CD4-positive, alpha-beta T cell treated with Interleukin-17A for 4 hours (primary cell): ENCODE measurements around the gene RPL9.
"Not testable (repeated sequence)": the region's sequence is repeated elsewhere in the genome, so short reads cannot be mapped to it uniquely, and the experiment has no call there.

Experiments
- DNase-seq: peaks from one replicate; pipeline ENCODE4 v3.0.0-alpha.2; 2020; ENCODE audit warnings: mixed read lengths

RPL9 gene

DNA sequence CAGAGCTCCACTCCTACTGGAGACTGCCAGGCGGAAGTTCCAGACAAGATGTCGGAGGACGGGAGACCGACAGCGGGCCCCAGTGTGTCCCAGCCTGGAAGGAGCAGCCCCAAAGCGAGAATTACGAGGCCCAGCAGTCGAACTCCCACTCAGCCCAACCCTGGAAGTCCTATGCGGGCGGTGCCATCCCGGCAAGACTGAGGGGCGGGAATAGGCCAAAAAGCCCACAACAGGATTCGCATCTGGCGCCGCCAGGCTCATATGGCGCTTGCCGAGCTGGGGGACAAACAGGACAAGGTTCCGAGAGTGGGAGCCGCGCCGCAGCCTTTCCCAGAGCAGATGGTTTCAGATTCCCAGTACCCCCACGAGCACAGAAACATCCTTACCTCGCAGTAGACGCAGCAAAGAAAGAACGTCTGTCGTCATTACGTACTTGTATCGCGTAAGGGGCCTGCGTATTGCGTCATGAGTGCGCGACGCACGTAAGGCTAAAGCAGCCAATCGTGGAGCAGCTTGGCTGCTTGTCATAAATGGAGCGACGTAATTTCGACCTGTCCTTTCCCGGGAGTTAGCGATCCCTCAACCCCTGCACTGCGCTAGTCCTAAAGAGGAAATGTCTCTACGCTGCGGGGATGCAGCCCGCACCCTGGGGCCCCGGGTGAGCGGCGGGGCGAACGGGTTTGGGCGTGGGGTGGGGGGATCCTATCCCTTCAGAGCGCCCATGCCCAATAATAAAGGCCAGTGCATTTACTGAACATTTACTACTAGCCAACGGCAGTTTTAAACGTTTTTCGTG lies at the start of gene RPL9, which contains the start of gene LIAS:
Gene RPL9 (minus strand): TSS at position 418 of the 796 bp plus-strand sequence. CDS start 483 bp downstream, outside the sequence.
Gene LIAS (plus strand): TSS at position 552 of the 796 bp plus-strand sequence. CDS start 62 bp downstream, at position 614.
- DNase-seq = peak; percentile 92

DNA sequence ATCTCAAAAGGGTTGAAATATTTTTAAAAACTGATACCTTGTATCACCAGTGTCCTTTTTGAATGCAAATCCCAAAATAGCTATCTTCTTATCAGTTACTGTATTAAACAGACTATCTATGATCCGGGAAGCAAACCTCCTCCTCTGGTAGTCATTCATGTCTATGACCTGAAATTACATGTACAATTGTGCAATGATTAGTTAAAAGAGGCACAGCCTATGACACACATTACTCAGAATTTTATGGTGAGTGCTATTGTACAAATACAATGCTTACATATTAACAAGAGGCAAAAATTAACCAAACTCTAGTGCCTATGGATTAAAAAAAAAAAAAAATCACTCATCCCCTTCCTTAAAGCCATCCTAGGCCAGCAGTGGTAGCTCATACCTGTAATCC lies 46.9 kb upstream of the RPL9 start:
- DNase-seq = no peak

DNA sequence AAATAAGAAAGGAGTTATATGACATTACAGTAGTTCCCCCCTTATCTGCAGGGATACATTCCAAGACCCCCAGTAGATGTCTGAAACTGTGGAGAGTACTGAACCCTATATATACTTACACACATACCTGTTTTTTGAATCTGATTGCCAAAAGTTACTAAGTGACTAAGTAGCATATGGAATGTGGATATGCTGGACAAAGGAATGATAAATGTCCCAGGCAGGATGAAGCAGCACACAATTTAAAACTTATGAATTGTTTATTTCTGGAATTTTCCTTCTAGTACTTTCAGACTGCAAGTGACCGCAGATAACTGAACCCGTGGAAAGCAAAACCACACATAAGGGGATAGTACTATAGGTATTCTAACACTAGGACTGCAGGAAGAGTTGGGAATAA lies 45.8 kb upstream of the RPL9 start:
- DNase-seq = no peak

- not testable (repeated sequence) for DNase-seq
Measured at GRCh38 chr4:39502664-39503035, 43.9 kb upstream of the RPL9 start.

DNA sequence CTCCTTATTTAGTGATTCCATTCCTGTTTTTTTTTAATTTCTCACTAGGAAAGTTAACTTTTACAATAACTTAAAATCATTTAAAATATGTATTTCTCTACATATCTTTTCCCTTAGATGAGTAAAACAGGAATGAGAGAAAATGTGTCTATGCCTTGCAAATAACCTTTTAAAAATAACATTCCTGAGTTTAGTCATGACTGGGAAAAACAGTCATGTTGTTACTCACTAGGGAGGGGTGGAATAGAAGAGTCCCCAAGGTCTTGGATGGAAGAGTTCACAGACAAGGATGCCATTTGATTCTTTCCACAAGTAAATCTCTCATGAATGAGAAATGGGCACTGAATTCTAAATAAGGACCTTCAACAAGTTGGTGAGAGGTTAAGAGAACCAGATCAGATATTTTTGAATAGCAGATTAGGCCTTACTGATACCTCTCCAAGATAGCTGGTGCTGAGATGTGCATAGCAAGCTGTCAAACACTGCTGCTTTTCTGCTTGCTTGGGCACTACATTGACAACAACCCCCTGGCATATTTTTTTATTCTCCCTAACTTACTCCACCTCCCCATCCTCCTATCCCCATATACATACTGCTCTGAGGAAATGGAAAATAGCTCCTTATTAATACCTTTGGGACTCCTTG lies 43.4 kb upstream of the RPL9 start:
- DNase-seq = no peak

DNA sequence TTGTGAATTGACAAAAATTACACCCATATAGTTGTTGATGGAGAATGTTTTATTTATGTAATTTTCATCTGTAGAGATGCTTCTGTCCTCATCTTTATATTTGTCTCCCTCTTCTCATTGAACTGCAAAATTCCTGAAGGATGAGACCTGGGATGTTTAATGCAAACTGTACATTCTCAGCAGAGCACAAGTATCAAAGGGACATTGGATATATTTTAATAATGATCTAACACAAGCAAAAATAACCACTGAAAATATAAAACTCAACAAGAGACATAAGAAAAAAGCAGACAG lies 40.0 kb upstream of the RPL9 start:
- DNase-seq = no peak

DNA sequence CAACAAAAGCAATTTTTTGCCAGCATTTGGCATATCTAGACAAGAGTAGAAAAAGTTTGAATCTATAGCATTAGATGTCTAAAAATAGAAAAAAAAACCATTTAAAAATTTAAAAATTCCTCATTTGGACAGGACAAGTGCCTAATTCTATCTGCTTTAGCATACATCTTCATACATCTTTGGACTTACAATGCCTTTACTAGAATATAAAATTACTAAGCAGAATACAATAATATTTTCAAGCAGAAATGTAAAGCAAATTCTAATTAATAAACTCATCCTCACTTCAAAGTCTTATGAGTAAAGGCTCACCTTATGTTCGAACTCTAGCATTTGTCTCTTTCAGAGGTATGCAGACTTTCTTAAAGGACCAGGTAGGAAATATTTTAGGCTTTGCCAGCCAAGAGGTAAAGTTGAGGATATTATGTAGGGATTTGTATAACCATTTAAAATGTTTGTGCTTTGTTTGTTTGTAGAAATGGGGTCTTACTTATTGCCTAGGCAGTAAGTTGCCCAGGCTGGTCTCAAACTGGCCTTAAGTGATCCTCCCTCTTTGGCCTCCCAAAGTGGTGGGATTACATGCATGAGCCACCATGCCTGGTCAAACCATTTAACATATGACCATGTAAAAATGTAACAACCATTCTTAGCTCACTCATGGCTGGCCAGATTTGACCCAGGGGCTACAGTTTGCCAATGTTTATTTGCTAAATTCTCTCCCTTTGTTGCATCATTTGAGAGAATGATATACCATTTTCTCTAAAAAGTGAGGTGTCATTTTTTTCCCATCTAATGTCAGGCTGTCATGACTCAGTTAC lies 39.4 kb upstream of the RPL9 start:
- DNase-seq = no peak

DNA sequence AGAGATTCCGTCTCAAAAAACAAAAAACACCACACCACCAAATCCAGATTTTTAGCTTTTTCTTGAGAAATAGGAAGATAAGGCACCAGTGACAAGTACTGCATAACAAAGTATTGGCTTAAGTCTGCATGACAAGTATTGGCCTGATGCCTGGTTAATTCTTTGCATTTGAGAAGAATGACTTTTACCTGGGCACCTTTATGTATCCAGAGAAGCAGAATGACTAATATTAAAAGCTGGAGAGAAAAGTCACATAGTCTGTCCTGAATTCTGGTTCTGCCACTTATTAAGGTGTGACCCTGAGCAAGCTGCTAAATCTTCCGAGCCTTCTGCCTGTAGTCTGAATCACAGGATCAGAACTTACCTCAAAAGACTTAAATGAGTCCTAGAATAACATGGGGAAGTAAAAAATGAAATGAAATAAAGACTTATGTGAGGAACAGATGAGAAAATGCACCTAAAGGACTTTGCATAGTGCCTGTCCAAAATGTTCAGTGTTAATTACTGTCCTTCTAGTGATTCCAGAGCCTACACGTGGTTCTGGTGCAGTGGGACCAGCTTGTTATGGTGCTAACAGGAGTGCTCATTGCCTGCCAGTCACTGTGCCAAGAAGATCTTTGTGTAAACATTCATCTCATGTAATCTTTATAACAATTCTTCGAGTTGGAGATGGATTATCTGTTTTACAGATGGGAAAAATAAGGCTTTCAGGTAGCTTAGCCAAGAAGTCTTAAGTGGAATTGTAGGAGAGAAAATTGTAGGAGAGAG lies 36.9 kb upstream of the RPL9 start:
- DNase-seq = no peak

GRCh38 chr4:39494354-39494753 lies 35.6 kb upstream of the RPL9 start:
- no peak for DNase-seq

GRCh38 chr4:39490322-39490721 lies 31.6 kb upstream of the RPL9 start:
- no peak for DNase-seq

GRCh38 chr4:39486221-39486804 lies 27.6 kb upstream of the RPL9 start:
- DNase-seq = no peak

DNA sequence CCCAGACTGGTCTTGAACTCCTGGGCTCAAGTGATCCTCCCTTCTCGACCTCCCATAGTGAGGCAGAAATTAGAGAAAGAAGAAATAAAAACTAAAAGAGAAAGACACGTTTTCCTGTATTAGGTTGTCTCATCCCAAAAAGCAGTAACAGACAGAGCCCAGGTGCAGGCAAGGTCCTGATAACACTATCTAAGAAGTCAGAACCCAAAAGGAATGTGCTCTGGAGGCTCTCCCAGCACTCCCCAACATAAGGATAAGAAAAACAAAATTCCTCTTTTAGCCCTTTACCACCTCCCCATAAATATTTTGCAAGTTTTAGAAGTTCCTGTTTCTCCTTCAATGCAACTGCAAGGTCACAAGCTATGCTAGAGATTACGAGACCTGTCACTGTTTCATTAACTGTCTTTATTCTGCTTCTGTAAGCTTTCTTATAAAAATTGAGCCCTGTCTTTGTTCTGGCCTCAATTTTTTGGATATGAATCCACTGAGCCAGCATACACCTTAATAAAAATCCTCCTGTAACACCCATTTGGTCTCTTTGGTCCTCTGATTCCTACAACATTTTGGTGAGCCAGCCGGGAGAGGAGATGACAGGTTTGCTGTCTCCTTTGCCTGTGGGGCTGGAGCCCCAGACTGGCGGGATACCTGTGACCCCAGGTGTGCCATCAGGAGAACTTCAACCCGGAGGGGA lies 26.0 kb upstream of the RPL9 start:
- DNase-seq = no peak

DNA sequence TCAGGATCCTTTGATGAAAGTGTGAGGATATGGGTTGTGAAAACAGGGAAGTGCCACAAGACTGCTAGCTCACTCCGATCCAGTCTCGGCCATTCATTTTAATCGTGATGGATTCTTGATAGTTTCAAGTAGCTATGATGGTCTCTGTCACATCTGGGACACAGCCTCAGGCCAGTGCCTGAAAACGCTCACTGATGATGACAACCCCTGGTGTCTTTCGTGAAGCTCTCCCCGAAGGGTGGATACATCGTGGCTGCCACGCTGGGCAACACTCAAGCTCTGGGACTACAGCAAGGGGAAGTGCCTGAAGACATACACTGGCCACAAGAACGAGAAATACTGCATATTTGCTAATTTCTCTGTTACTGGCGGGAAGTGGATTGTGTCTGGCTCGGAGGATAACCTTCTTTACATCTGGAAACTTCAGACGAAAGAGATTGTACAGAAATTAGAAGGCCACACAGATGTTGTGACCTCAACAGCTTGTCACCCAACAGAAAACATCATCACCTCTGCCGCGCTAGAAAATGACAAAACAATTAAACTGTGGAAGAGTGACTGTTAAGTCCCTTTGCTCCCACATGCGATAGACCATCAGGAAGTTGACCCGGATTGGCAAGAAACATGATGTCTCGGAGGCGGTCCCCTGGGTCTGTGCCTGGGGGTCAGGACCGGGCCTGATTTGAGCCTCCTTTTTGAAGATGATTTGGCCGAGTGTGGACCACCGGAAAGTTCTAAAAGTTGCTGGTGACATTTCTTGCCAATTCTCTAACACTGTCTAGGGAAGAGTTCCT lies 22.4 kb upstream of the RPL9 start:
- no peak for DNase-seq

- DNase-seq = no peak
Measured at GRCh38 chr4:39480251-39480650, 21.5 kb upstream of the RPL9 start.

- DNase-seq = no peak
Measured at GRCh38 chr4:39476187-39476895, 17.6 kb upstream of the RPL9 start.

DNA sequence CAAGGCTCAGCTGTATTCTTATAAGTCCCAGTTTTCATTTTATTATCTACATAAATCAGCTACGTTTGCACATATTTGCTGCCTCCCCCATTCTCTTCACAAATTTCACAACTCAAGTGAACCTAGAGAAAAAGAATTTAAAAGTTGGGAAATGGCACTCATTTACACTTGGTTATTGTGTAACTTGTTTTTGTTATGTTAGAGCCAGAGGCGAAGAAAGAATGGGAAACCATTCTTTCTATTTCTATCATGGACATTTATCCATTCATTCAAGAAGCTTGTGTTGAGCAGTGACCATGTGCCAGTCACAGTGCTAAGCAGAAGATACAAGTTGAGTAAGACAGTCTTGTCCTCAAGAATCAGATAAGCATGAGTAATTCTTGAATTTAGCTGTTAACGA lies 13.7 kb upstream of the RPL9 start:
- DNase-seq = no peak

DNA sequence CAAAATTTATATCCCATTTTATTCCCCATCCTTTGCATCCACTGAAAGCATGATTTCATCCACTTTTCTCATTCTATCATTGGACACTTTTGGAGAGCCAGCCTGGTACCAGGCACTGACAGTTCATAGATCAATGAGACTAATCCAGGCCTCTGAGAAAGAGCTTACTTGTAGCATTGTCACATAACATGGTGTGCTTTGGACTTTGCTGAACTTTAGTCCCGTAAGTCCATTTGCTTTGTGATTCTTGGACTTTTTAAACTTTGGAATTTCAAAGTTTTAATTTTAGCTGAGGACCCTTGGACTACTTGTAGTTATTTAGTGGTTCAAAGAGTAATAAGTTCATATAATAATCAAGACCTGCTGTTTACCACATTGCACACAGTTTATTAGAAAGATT lies 11.7 kb upstream of the RPL9 start:
- no peak for DNase-seq

GRCh38 chr4:39469429-39470077 lies 10.8 kb upstream of the RPL9 start:
- no peak for DNase-seq

- no peak for DNase-seq
Measured at GRCh38 chr4:39467464-39467863, 8.7 kb upstream of the RPL9 start.

DNA sequence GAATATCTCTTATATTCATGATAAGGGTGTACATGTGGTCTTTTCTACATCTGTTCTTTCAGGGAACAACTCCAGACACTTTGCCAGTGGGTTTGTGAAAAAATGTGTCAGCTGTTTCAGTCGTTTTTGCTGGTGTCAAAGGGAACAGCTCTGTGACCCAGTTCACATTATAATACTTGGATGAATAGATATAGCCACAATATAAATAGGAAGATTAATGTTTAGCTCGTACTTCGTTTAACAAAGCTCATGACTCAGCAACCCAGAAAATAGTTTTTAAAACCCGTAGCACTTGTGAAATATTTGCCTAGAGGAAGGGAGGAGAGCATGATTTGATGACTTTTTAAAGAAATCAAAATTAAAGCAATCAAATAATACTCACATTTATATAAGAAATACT lies 8.0 kb upstream of the RPL9 start:
- DNase-seq = no peak
